Bone marrow (tissue), 2 donors: ENCODE results near the gene CACNA1D.

Experiments used
- DNase-seq, 2 donors: peaks; one replicate each; lab custom pipeline; 2025; lab: John Stamatoyannopoulos, UW

CACNA1D gene

DNA sequence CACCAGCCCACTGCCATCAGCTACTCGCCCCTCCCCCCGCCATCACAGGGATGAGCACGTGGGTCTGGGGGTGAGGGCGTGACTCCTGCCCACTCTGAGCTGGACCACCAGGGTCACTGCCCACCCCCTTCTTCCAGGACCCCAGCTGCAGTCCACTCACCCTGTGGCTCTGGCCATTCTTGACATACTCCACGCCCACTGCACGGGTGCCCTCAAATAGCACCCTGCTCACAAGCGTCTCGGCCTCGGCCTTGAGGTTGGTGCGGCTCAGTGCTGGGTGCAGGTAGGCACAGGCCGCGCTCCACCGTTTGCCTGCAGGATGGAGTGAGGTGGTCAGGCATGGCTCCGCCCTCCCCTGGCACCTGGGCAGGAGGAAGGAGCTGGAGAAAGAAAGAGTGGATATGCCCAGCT is 327.9 kb downstream of the CACNA1D start:
- no peak for DNase-seq

DNA sequence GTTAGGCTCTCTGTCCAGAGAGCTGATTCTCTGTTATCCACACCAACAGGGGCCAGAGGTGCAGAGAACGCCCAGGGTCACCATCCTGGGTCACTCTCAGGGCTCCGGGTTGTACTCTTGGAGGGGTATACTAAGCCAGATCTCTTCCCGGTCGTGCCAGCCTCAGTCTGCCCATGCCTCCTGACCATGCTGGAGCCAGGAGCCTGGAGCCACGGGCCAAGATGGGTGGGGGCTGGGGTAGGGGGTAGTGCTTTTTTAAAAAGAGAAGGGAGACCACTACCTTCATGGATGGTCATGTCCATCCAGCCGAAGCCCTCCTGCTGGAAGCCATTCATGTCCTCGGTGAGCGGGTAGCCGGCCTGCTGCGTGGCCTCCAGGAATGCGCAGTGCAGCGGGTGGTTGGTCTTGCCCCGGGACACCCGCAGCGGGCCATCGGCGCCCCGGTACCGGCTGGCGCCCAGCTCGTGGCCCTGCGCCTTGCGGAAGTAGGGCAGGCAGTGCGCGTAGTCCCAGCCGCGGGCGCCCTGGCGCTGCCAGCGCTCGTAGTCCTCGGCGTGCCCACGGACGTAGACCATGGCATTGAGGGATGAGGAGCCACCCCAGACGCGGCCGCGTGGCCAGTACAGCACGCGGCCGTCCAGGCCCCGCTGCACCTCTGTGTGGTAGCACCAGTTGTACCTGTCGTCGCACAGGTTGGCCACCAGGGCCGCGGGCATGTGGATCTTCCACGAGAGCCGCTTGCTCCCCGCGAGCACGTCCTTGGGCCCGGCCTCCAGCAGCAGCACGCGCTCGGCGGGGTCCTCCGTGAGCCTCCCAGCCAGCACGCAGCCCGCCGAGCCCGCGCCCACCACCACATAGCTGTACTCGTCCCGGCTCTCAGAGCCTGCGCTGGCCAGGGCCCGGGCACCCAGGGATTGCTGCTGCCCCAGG is 328.9 kb downstream of the CACNA1D start:
- no peak for DNase-seq

DNA sequence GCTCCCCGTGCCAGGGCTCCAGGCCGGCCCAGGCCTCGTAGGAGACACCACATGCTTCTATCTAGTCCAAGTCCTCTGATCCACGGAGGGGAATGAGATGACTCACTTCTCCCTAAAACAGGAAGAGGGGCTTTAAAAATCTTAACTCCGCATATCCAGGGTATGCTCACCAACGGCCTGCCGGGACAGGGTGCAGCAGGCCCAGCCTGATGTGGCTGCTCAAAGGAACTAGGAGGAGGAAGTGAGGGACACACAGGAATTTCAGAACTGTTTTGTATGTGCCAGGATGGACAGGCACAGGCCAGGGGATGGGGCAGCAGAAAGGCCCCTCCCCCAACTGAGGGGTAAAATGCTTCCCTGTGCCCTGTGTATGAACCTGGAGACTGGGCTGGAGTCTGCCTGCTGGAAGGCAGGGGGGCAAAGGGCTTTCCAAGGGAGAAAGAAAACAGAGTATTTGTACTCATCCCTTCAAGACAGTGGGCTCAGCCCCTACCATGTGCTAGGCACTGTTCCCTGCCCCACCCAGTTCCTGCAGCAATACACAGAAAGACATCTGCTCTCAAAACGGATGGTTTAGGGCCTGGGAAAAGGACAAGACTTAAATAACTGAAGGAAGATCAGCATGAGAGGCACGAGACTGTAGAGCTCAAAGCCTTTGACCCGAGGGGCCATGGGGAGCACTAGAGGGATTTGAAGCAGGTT is 329.7 kb downstream of the CACNA1D start:
- DNase-seq = no peak

DNA sequence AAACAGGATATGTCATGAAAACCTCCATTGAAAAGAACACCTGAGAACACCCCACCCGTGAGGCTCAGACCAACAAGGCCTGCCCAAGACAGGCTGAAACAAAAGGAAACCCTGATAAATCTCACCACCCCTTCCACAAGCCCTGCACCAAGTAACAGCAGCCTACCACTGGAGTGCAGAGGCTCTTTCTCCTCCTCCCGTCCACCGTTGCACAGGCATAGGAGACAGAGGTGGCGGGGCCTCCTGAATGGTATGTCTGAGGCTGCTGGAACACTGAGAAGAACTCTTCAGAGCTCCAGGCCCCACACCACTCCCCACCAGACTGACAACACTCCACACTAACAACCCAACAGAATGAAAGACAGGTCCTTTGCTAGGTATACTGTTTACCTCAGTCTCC is 330.4 kb downstream of the CACNA1D start:
- DNase-seq = no peak

DNA sequence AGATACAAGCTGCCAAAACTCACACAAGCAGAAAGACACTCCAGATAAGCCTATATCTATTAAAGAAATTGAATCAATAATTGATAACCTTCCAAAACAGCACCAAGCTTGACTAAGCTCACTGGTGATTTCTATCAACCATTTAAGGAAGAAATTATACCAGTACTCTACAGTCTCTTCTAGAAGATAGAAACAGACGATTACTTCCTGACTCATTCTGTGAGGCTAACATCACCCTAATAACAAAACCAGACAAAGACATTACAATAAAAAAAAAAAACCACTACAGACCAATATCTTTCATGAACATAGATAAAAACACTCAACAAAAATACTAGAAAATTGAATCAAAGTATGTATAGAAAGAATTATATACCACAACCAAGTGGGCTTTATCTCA is 331.6 kb downstream of the CACNA1D start:
- no peak for DNase-seq

DNA sequence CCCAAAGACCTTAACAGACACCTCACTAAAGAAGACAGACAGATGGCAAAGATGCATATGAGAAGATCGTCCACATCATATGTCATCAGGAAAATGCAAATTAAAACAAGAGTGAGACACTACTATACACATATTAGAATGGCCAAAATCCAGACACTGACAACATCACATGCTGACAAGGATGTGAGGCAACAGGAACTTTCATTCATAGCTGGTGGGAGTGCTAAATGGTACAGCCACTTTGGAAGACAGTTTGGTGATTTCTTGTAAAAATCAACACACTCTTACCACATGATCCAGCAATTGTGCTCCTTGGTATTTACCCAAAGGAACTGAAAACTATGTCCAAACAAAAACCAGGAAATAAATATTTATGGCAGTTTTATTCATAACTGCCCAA is 334.2 kb downstream of the CACNA1D start:
- DNase-seq = no peak

GRCh38 chr3:53829605-53830004 is 335.2 kb downstream of the CACNA1D start:
- DNase-seq = no peak

- no peak for DNase-seq
These were observed 336.5 kb downstream of the CACNA1D start for GRCh38 chr3:53830944-53831343.

- DNase-seq = no peak
These were observed 338.7 kb downstream of the CACNA1D start for GRCh38 chr3:53833053-53833645.

DNA sequence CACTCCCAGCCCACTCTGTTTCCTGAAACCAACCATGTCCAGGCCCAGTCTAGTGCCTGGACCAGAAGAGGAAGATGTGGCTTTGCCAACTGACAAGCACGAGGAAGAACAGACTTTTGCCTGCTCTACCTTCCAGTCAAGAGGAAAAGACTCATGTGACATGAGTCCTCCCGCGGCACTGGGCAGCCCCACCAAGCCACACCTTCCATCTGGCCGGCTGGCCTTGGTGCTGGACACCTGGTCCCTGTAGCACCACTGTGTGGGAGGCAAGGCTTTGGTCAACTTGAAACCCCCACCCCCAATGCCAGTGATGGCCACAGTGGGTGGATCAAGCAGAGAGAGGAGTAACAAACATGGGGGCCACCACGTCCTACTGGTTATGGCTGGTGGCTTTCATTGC is 339.3 kb downstream of the CACNA1D start:
- DNase-seq = no peak

DNA sequence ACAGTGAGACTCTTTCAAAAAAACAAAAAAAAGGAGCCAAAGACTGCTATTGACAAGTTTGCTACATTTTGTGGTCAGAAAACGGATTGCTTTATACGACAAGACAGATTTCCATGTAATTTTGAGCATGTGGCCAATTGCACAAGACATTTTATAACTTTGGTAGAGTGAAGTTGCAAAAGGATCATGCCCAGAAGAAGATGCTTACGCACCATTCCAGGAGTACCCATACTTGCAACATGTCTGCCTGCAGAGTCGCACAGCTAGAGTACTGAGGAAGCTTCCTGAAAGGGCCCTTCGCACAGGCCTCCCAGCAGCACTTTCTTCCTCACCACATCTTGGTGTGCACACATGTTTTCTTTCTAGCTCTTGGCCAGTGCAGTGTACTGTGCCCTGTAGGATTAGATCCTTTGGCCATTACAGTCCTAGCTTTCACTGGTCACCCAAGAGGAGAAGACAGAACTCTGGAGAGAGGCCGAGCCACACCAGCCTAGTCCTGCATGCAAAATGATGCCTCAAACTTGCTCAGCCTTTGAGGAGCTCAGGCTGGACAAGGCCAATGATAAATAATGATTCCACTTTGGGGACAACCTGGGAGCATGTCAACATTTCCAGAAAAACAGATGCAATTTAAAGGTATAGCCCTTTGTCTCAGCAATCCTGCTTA is 340.2 kb downstream of the CACNA1D start:
- no peak for DNase-seq

DNA sequence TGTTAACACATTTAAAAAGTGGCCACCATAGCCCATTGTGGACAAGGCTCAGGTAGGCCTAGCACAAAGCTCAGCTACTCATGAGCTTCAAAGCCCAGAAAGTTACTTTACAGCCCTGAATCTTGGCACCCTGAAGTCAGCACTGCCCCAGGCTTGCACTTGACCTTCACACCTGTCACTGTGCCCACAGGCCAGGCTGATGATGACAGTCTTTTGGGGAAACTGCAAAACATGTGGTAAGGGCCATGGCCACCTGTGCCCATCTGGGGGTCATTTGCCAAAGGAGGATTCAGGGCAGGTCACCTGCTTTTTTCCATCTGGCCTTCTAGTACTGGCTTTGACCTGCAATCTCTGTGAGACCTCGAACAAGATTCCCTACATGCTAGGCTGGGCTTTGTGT is 340.8 kb downstream of the CACNA1D start:
- DNase-seq = no peak

DNA sequence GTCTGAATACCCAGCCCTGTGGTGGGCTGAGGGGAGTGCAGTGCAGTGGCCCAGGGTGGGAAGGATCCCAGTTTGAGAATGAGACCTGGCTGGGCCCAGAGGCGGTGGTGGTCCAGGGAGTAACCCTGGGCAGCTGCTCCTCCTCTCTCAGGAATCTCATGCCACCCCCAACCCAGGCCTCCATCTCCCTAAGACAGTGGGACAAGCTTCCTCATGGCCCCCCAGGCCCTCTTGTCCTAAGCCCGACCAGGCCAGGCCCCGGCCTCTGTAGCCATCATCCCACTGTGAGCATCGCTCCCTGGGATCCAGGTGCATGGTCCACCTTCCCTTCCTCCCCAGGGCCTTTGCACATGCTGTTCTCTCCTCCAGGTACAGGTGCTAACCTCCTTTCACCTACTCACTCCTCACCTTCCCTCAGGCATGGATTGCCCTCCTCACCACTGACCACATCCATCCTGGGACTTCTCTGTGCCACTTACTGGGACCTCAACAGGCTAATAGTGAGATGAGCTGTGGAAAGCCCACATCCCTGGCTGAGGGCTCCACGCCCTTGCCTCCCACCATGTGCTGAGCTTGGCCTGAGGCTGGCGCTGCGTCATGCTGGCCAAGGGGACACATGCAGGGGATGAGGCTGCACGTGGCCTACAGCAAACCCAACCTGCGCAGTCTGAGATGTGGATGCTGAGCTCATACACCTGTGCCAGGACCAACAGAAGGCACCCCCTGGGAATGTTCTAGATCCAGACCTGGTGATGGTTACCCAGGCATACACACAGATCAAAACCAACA is 341.9 kb downstream of the CACNA1D start:
- DNase-seq = no peak

GRCh38 chr3:53837331-53837730 is 342.9 kb downstream of the CACNA1D start:
- DNase-seq = no peak

- no peak for DNase-seq
These were observed 346.9 kb downstream of the CACNA1D start for GRCh38 chr3:53841296-53841695.

GRCh38 chr3:53842436-53843194 is 348.2 kb downstream of the CACNA1D start:
- no peak for DNase-seq

GRCh38 chr3:53843195-53844177 is 349.1 kb downstream of the CACNA1D start:
- DNase-seq = no peak

DNA sequence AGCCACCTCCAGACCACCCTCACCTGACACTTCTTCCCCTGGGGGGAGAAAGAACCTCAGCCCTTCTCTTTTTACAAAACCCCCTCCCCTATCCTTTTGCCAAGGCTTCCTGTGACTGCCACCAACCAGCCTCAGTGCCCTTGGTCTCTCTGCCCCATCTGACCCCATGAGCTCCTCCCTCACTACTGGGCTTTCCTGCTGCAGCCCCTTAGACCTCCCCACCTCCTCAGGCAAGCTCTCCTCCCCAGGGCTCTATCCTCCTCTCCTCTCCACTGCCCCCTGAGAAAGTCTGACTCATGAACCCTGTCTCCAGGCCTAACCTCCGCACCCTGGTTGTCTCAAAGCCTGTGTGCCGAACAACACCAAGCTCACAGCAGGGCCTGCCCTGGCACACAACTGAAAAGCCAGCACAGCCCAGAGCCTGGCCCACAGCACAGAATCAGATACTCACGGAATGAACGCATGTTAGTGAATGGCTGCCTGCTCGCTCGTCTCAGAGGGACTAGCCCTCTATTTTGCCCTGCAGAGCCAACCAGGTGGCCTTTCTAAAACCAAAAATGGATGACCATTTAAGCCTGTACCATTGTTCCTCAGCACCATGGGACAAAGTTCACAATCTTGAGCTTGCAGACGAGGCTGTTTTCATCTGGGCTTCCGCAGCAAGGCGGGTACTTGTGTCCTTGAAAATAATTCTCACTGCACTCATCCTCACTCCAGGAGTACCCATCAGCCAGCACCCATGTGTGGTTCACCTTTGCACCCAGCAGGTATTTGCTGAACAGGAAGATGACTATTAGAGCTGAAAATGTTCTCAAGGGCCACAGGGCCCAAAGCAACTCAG is 350.1 kb downstream of the CACNA1D start:
- no peak for DNase-seq
